ENCODE measurements around the gene MRPS25.

Gene MRPS25

GRCh38 chr3:15071699-15072098 lies 6.6 kb upstream of the MRPS25 start:
- Histone ChIP-seq H3K9me3 (ENCODE audit: low read depth, low read length) (no peaks in the 10 kb centered on the region), H3K4me3 (no peak overlapping the region), H3K9ac (ENCODE audit: insufficient read length) (no peak overlapping the region), H3K36me3 (ENCODE audit: insufficient read depth, low read length) (peaks cover 11% of the 10 kb centered on the region), H3K27ac (no peak overlapping the region)
- TF ChIP-seq FOXP2 (optimal IDR thresholded peaks at IDR 0.05; ENCODE audit: control extremely low read depth, extremely low read length, insufficient read depth) (no peak), POLR2AphosphoS5 (IDR thresholded peaks at IDR 0.05; ENCODE audit: borderline replicate concordance, low read depth, low read length) (no peak), EZH2 (IDR thresholded peaks at IDR 0.05) (no peak)
- no peak for DNase-seq (ENCODE audit: low read depth, low spot score)

GRCh38 chr3:15069441-15069840 lies 4.3 kb upstream of the MRPS25 start:
- TF ChIP-seq EZH2 (IDR thresholded peaks at IDR 0.05) (no peak), FOXP2 (optimal IDR thresholded peaks at IDR 0.05; ENCODE audit: control extremely low read depth, extremely low read length, insufficient read depth) (no peak), POLR2AphosphoS5 (IDR thresholded peaks at IDR 0.05; ENCODE audit: borderline replicate concordance, low read depth, low read length) (no peak)
- Histone ChIP-seq H3K36me3 (ENCODE audit: insufficient read depth, low read length) (no peaks in the 10 kb centered on the region; the same call in 1 of the 2 replicates), H3K4me3 (no peak overlapping the region), H3K9ac (ENCODE audit: insufficient read length) (no peak overlapping the region), H3K9me3 (ENCODE audit: low read depth, low read length) (no peaks in the 10 kb centered on the region), H3K27ac (no peak overlapping the region)
- DNase-seq (ENCODE audit: low read depth, low spot score) = no peak

GRCh38 chr3:15066467-15066866 lies 1.4 kb upstream of the MRPS25 start:
- no peak overlapping the region for H3K4me3 ChIP-seq
- TF ChIP-seq FOXP2 (optimal IDR thresholded peaks at IDR 0.05; ENCODE audit: control extremely low read depth, extremely low read length, insufficient read depth) (no peak), EZH2 (IDR thresholded peaks at IDR 0.05) (no peak), POLR2AphosphoS5 (IDR thresholded peaks at IDR 0.05; ENCODE audit: borderline replicate concordance, low read depth, low read length) (no peak)
- no peaks in the 10 kb centered on the region for H3K9me3 ChIP-seq (ENCODE audit: low read depth, low read length)
- H3K9ac ChIP-seq (ENCODE audit: insufficient read length) = no peak overlapping the region
- H3K36me3 ChIP-seq (ENCODE audit: insufficient read depth, low read length) = no peaks in the 10 kb centered on the region
- DNase-seq (ENCODE audit: low read depth, low spot score) = no peak
- H3K27ac ChIP-seq = no peak overlapping the region

GRCh38 chr3:15065550-15066007 lies 464 bp upstream of the MRPS25 start:
- H3K9ac ChIP-seq (ENCODE audit: insufficient read length) = no peak overlapping the region
- H3K4me3 ChIP-seq = peak overlapping the region; percentile 85
- H3K9me3 ChIP-seq (ENCODE audit: low read depth, low read length) = no peaks in the 10 kb centered on the region
- no peak overlapping the region for H3K27ac ChIP-seq
- H3K36me3 ChIP-seq (ENCODE audit: insufficient read depth, low read length) = no peaks in the 10 kb centered on the region
- TF ChIP-seq POLR2AphosphoS5 (IDR thresholded peaks at IDR 0.05; ENCODE audit: borderline replicate concordance, low read depth, low read length) (no peak), FOXP2 (optimal IDR thresholded peaks at IDR 0.05; ENCODE audit: control extremely low read depth, extremely low read length, insufficient read depth) (no peak), EZH2 (IDR thresholded peaks at IDR 0.05) (no peak)
- no peak for DNase-seq (ENCODE audit: low read depth, low spot score)

GRCh38 chr3:15064299-15064834 lies 748 bp downstream of the MRPS25 start:
- H3K27ac ChIP-seq = no peak overlapping the region
- peaks cover 2% of the 10 kb centered on the region; the same call in 1 of the 2 replicates for H3K36me3 ChIP-seq (ENCODE audit: insufficient read depth, low read length)
- DNase-seq (ENCODE audit: low read depth, low spot score) = no peak
- H3K9me3 ChIP-seq (ENCODE audit: low read depth, low read length) = no peaks in the 10 kb centered on the region
- H3K9ac ChIP-seq (ENCODE audit: insufficient read length) = peak overlapping the region; percentile 95
- no peak for TF ChIP-seq EZH2 (IDR thresholded peaks at IDR 0.05)
- no peak for TF ChIP-seq POLR2AphosphoS5 (IDR thresholded peaks at IDR 0.05; ENCODE audit: borderline replicate concordance, low read depth, low read length)
- TF ChIP-seq FOXP2 (optimal IDR thresholded peaks at IDR 0.05; ENCODE audit: control extremely low read depth, extremely low read length, insufficient read depth) = no peak
- peak overlapping the region; percentile 85 for H3K4me3 ChIP-seq

GRCh38 chr3:15063656-15064286 lies 1.3 kb downstream of the MRPS25 start:
- Histone ChIP-seq H3K9ac (ENCODE audit: insufficient read length) (peak overlapping the region; percentile 95), H3K4me3 (peak overlapping the region; percentile 85), H3K9me3 (ENCODE audit: low read depth, low read length) (no peaks in the 10 kb centered on the region), H3K36me3 (ENCODE audit: insufficient read depth, low read length) (peaks cover 7% of the 10 kb centered on the region; the same call in 1 of the 2 replicates), H3K27ac (no peak overlapping the region)
- TF ChIP-seq EZH2 (IDR thresholded peaks at IDR 0.05) (no peak), POLR2AphosphoS5 (IDR thresholded peaks at IDR 0.05; ENCODE audit: borderline replicate concordance, low read depth, low read length) (no peak), FOXP2 (optimal IDR thresholded peaks at IDR 0.05; ENCODE audit: control extremely low read depth, extremely low read length, insufficient read depth) (no peak)
- no peak for DNase-seq (ENCODE audit: low read depth, low spot score)

- Histone ChIP-seq H3K36me3 (ENCODE audit: insufficient read depth, low read length) (peaks cover 11% of the 10 kb centered on the region; the same call in 1 of the 2 replicates), H3K27ac (no peak overlapping the region), H3K4me3 (no peak overlapping the region; the same call in 1 of the 2 replicates), H3K9me3 (ENCODE audit: low read depth, low read length) (no peaks in the 10 kb centered on the region), H3K9ac (ENCODE audit: insufficient read length) (no peak overlapping the region)
- TF ChIP-seq EZH2 (IDR thresholded peaks at IDR 0.05) (no peak), POLR2AphosphoS5 (IDR thresholded peaks at IDR 0.05; ENCODE audit: borderline replicate concordance, low read depth, low read length) (no peak), FOXP2 (optimal IDR thresholded peaks at IDR 0.05; ENCODE audit: control extremely low read depth, extremely low read length, insufficient read depth) (no peak)
- no peak for DNase-seq (ENCODE audit: low read depth, low spot score)
Measured at GRCh38 chr3:15063238-15063637, 1.9 kb downstream of the MRPS25 start.

GRCh38 chr3:15060029-15060428 lies 5.1 kb downstream of the MRPS25 start:
- TF ChIP-seq FOXP2 (optimal IDR thresholded peaks at IDR 0.05; ENCODE audit: control extremely low read depth, extremely low read length, insufficient read depth) = no peak
- TF ChIP-seq POLR2AphosphoS5 (IDR thresholded peaks at IDR 0.05; ENCODE audit: borderline replicate concordance, low read depth, low read length) = no peak
- no peak for TF ChIP-seq EZH2 (IDR thresholded peaks at IDR 0.05)
- no peak for DNase-seq (ENCODE audit: low read depth, low spot score)
- H3K4me3 ChIP-seq = no peak overlapping the region
- H3K9me3 ChIP-seq (ENCODE audit: low read depth, low read length) = no peaks in the 10 kb centered on the region
- no peak overlapping the region for H3K27ac ChIP-seq
- no peak overlapping the region for H3K9ac ChIP-seq (ENCODE audit: insufficient read length)
- H3K36me3 ChIP-seq (ENCODE audit: insufficient read depth, low read length) = peaks cover 15% of the 10 kb centered on the region

Data from SK-N-MC (cell line).